ENCODE results near the gene ELOB. TPM values are rescaled to one million over a fixed set of nuclear protein-coding genes. Genes with fewer than 3 reads are reported as not detected.

The ELOB gene
- total RNA-seq, 4 donors from 2014 or later: 216 to 970 (median 375) TPM

- no peak for DNase-seq
- Histone ChIP-seq H3K9me3 (no peaks in the 10 kb centered on the region), H3K4me3 (no peak overlapping the region), H3K27me3 (no peaks in the 10 kb centered on the region), H3K36me3 (no peaks in the 10 kb centered on the region), H3K27ac (no peak overlapping the region), H3K4me1 (no peaks in the 10 kb centered on the region)
- intact Hi-C loops (cut with DNase I; ENCODE audit: low total_unique reads) (no loop called here), in situ Hi-C loops (cut with MboI; ENCODE audit: low sequenced_read_pairs in 4 of 4) (no loop called here)
- no peak for TF ChIP-seq POLR2A (IDR thresholded peaks at IDR 0.05)
- TF ChIP-seq CTCF (IDR thresholded peaks at IDR 0.05 in 4 of 5, conservative IDR thresholded peaks at IDR 0.05 in 1 of 5): no peak
- no peak for ATAC-seq
Measured at GRCh38 chr16:2744711-2745110, 32.4 kb downstream of the ELOB start.

GRCh38 chr16:2743007-2743810, 33.9 kb downstream of the ELOB start:
- no peak for ATAC-seq
- in situ Hi-C loops (cut with MboI; ENCODE audit: low sequenced_read_pairs in 4 of 4): no loop called here

GRCh38 chr16:2742323-2743006, 34.6 kb downstream of the ELOB start:
- Histone ChIP-seq H3K36me3 (no peaks in the 10 kb centered on the region), H3K4me3 (no peak overlapping the region), H3K9me3 (no peaks in the 10 kb centered on the region), H3K4me1 (no peaks in the 10 kb centered on the region), H3K27ac (no peak overlapping the region), H3K27me3 (no peaks in the 10 kb centered on the region)
- in situ Hi-C loops (cut with MboI; ENCODE audit: low sequenced_read_pairs in 4 of 4): no loop called here
- TF ChIP-seq POLR2A (IDR thresholded peaks at IDR 0.05) (no peak), CTCF (IDR thresholded peaks at IDR 0.05 in 4 of 5, conservative IDR thresholded peaks at IDR 0.05 in 1 of 5) (no peak)
- DNase-seq (no peak), ATAC-seq (no peak)
- intact Hi-C loops (cut with DNase I; ENCODE audit: low total_unique reads): no loop called here

More at GRCh38 chr16:2743007-2743810, 33.9 kb downstream of the ELOB start:
- no peaks in the 10 kb centered on the region for H3K27me3 ChIP-seq
- TF ChIP-seq CTCF (IDR thresholded peaks at IDR 0.05 in 4 of 5, conservative IDR thresholded peaks at IDR 0.05 in 1 of 5) (no peak), POLR2A (IDR thresholded peaks at IDR 0.05) (no peak)
- no peaks in the 10 kb centered on the region for H3K9me3 ChIP-seq
- no peaks in the 10 kb centered on the region for H3K4me1 ChIP-seq
- no peak overlapping the region for H3K4me3 ChIP-seq
- no peaks in the 10 kb centered on the region for H3K36me3 ChIP-seq
- intact Hi-C loops (cut with DNase I; ENCODE audit: low total_unique reads): no loop called here
- DNase-seq: no peak
- H3K27ac ChIP-seq: no peak overlapping the region

- in situ Hi-C loops (cut with MboI; ENCODE audit: low sequenced_read_pairs in 4 of 4): no loop called here
- Histone ChIP-seq H3K36me3 (no peaks in the 10 kb centered on the region), H3K4me3 (no peak overlapping the region), H3K9me3 (no peaks in the 10 kb centered on the region), H3K4me1 (no peaks in the 10 kb centered on the region), H3K27me3 (no peaks in the 10 kb centered on the region), H3K27ac (no peak overlapping the region)
- intact Hi-C loops (cut with DNase I; ENCODE audit: low total_unique reads): no loop called here
- no peak for ATAC-seq
- DNase-seq: no peak
- TF ChIP-seq POLR2A (IDR thresholded peaks at IDR 0.05) (no peak), CTCF (IDR thresholded peaks at IDR 0.05 in 4 of 5, conservative IDR thresholded peaks at IDR 0.05 in 1 of 5) (no peak)
Measured at GRCh38 chr16:2741168-2741567, 35.9 kb downstream of the ELOB start.
